Prostate gland (tissue), 2 donors: ENCODE results near the gene KCNE5. TPM values are rescaled to one million over a fixed set of nuclear protein-coding genes. Genes with fewer than 3 reads are reported as not detected.
"Not testable (repeated sequence)": the region's sequence is repeated elsewhere in the genome, so short reads cannot be mapped to it uniquely, and the experiment has no call there.

Experiments
- DNase-seq: peaks from one replicate; pipeline ENCODE4 v3.0.0-alpha.2; 2019; ENCODE audit warnings: low spot score
- H3K27ac ChIP-seq, 2 donors: fragments of 200-600 bp; sonication (generic); 2 replicates each; pipeline ENCODE4 v1.5.1; 2017 to 2019
- H3K27me3 ChIP-seq: fragments of 200-600 bp; sonication (generic); replicated peaks from 2 replicates; pipeline ENCODE4 v1.5.1; 2019; ENCODE audit not compliant: insufficient read depth
- H3K36me3 ChIP-seq, 2 donors: fragments of 200-600 bp; sonication (generic); 1 replicate in 1 of 2; 2 replicates in 1 of 2; pipeline versions ENCODE4 v1.5.1 to v1.8.1; 2017 to 2019
- H3K4me1 ChIP-seq: fragments of 200-600 bp; sonication (generic); replicated peaks from 2 replicates; pipeline ENCODE4 v1.5.1; 2019
- H3K4me3 ChIP-seq, 2 donors: fragments of 200-600 bp; sonication (generic); 2 replicates each; pipeline ENCODE4 v1.5.1; 2017 to 2019
- H3K9me3 ChIP-seq: fragments of 200-600 bp; sonication (generic); 2 replicates; pipeline ENCODE4 v1.5.1; 2017
- POLR2A ChIP-seq: fragments of 450-650 bp; IDR thresholded peaks from one replicate; pipeline ENCODE4 v1.6.1; 2016; ENCODE audit warnings: antibody characterized with exemption, mild to moderate bottlenecking
- POLR2AphosphoS5 ChIP-seq: sonication (generic); formaldehyde crosslinking; IDR thresholded peaks from one replicate; pipeline ENCODE4 v1.6.1; 2017; ENCODE audit warnings: antibody characterized with exemption
- WGBS: methylation state at CpG from one replicate; pipeline ENCODE4 v1.1.5; 2018; 5-methylcytosine and 5-hydroxymethylcytosine counted together
- intact Hi-C: fragments of 100-400 bp; cut with DNase I; formaldehyde crosslinking; loops from one replicate; pipeline ENCODE4 v1.14.2; 2022
- total RNA-seq, 2 donors: library from RNA; depleted of rRNA; stranded (reverse); fragments of >200 nt; gene quantifications; one replicate each; pipeline ENCODE4 v1.1.0, GENCODE V29; 2016
- TF ChIP-seq, protein P1 (sequence below), 4 experiments: fragments of 200-600 bp in 2 of 4; fragments of 450-650 bp in 2 of 4; sonication (generic) in 2 of 4; IDR thresholded peaks; 1 replicate in 3 of 4; 2 replicates in 1 of 4; pipeline ENCODE4 v1.5.1; 2016 to 2019; ENCODE audit warnings: antibody characterized with exemption in 4 of 4, mild to moderate bottlenecking in 2 of 4, moderate library complexity in 2 of 4

KCNE5 gene, protein sequence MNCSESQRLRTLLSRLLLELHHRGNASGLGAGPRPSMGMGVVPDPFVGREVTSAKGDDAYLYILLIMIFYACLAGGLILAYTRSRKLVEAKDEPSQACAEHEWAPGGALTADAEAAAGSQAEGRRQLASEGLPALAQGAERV
- total RNA-seq, result not detected

DNA sequence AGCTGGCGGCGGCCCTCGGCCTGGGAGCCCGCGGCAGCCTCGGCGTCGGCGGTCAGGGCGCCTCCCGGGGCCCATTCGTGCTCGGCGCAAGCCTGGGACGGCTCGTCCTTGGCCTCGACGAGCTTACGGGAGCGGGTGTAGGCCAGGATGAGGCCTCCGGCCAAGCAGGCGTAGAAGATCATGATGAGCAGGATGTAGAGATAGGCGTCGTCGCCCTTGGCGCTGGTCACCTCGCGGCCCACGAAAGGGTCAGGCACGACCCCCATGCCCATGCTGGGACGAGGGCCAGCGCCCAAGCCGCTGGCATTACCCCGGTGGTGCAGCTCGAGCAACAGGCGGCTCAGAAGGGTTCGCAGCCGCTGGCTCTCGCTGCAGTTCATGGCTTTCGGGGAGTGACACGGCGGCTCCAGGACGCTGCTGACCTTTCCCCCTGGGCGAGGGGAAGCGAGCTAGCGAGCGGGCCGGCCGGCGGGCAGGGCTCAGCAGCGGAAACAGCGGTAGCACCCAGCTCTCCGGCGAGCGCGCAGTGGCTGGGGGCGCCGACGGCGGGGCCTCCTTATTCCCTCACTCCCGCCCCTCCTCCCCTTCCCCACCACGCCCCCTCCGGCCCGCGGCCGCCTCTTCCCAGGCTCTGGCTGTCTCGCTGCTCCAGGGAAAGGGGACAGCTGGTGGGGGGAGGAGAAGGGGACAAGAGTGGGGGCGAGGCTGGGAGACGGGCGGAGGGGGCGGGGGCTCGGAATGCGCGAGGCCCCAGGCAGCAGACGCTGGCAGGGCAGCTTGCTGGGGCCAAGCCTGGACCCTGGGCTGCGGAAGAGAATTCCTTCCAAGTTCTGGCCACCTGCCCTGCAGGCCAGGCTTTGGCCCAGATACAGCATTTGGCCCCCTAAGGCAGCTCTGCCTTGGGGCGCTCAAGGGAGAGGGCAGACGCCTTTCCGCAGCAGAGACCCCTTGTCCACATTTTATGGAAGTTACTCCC is at the start of gene KCNE5:
TSS of gene KCNE5 (minus strand) at position 532 of the 976 bp plus-strand sequence. CDS start at position 380, 152 bp downstream.
- H3K27me3 ChIP-seq, result no peaks in the 10 kb centered on the region
- no peaks in the 10 kb centered on the region for H3K36me3 ChIP-seq
- no peaks in the 10 kb centered on the region for H3K9me3 ChIP-seq
- no peaks in the 10 kb centered on the region for H3K4me1 ChIP-seq
- H3K4me3 ChIP-seq, result no peak within 1 kb of the TSS
- DNase-seq, result no peak
- TF ChIP-seq, protein P1, sequence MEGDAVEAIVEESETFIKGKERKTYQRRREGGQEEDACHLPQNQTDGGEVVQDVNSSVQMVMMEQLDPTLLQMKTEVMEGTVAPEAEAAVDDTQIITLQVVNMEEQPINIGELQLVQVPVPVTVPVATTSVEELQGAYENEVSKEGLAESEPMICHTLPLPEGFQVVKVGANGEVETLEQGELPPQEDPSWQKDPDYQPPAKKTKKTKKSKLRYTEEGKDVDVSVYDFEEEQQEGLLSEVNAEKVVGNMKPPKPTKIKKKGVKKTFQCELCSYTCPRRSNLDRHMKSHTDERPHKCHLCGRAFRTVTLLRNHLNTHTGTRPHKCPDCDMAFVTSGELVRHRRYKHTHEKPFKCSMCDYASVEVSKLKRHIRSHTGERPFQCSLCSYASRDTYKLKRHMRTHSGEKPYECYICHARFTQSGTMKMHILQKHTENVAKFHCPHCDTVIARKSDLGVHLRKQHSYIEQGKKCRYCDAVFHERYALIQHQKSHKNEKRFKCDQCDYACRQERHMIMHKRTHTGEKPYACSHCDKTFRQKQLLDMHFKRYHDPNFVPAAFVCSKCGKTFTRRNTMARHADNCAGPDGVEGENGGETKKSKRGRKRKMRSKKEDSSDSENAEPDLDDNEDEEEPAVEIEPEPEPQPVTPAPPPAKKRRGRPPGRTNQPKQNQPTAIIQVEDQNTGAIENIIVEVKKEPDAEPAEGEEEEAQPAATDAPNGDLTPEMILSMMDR (IDR thresholded peaks at IDR 0.05), result no peak
- TF ChIP-seq POLR2A (no peak), POLR2AphosphoS5 (no peak)
- WGBS, result 43% methylated on average over 32 of the region's 79 CpGs
- intact Hi-C loops, result no loop called here
- no peak within 1 kb of the TSS for H3K27ac ChIP-seq

DNA sequence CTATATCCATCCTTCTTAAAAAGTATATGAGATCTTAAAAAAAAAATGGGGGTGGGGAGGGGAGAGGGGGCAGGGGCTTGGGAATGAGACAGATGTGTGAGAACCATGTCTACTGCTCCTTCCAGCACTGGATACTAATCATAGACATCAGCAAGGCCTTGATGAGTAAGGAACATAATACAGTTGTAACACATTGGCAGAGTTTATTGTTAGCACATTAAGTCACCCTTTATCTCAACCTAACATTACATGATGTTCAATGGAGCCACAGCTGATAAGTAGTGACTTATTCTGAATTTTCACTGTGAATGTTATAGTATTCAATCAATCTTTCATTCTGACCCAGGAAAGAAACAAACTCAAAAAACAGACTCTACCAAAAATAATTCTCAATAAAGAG is 47.3 kb upstream of the KCNE5 start:
- TF ChIP-seq POLR2AphosphoS5 (no peak), POLR2A (no peak)
- TF ChIP-seq, protein P1 (IDR thresholded peaks at IDR 0.05), result no peak
- H3K9me3 ChIP-seq, result no peaks in the 10 kb centered on the region
- H3K4me3 ChIP-seq, result no peak overlapping the region
- intact Hi-C loops, result no loop called here
- no peak overlapping the region for H3K27ac ChIP-seq
- no peak for DNase-seq
- no peaks in the 10 kb centered on the region for H3K4me1 ChIP-seq
- no peaks in the 10 kb centered on the region for H3K36me3 ChIP-seq
- no peaks in the 10 kb centered on the region for H3K27me3 ChIP-seq

DNA sequence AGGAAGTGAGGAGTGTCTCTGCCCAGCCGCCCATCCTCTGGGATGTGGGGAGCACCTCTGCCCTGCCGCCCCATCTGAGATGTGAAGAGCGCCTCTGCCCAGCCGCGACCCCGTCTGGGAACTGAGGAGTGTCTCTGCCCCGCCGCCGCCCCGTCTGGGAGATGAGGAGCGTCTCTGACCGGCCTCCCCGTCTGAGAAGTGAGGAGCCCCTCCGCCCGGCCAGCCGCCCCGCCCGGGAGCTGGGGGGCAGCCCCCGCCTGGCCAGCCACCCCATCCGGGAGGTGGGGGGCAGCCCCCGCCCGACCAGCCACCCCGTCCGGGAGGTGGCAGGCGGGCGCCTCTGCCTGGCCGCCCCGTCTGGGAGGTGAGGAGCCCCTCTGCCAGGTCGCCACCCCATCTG is 46.2 kb upstream of the KCNE5 start:
- H3K9me3 ChIP-seq, H3K27me3 ChIP-seq, H3K36me3 ChIP-seq, H3K27ac ChIP-seq, H3K4me1 ChIP-seq, DNase-seq, intact Hi-C loops, H3K4me3 ChIP-seq: not testable (repeated sequence)
- WGBS, result over 99% methylated on average over 17 of the region's 29 CpGs

DNA sequence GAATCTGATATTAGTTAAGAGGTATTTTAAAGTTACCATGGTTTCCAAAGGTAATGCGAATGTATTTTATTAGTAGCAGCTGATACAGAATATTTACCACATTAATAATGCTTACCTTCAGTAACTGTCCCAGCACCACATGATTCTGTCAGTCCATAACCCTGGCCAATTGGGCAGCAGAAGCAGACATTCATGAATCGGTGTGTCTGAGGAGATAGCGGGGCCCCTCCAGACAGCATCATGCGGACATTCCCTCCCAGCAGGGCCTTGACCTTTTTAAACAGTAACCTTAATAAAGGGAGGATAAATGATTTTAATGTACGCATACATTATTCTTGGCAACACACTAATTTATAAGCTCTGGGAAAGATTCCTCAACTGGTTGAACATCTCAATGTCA is 43.0 kb upstream of the KCNE5 start:
- no peaks in the 10 kb centered on the region for H3K9me3 ChIP-seq
- no peaks in the 10 kb centered on the region for H3K27me3 ChIP-seq
- H3K27ac ChIP-seq, result no peak overlapping the region
- intact Hi-C loops, result no loop called here
- no peak overlapping the region for H3K4me3 ChIP-seq
- no peaks in the 10 kb centered on the region for H3K4me1 ChIP-seq
- DNase-seq, result no peak
- WGBS, result 75% methylated on average over 5 of the region's 5 CpGs
- TF ChIP-seq, protein P1 (IDR thresholded peaks at IDR 0.05), result no peak
- TF ChIP-seq POLR2AphosphoS5 (no peak), POLR2A (no peak)
- H3K36me3 ChIP-seq, result no peaks in the 10 kb centered on the region

DNA sequence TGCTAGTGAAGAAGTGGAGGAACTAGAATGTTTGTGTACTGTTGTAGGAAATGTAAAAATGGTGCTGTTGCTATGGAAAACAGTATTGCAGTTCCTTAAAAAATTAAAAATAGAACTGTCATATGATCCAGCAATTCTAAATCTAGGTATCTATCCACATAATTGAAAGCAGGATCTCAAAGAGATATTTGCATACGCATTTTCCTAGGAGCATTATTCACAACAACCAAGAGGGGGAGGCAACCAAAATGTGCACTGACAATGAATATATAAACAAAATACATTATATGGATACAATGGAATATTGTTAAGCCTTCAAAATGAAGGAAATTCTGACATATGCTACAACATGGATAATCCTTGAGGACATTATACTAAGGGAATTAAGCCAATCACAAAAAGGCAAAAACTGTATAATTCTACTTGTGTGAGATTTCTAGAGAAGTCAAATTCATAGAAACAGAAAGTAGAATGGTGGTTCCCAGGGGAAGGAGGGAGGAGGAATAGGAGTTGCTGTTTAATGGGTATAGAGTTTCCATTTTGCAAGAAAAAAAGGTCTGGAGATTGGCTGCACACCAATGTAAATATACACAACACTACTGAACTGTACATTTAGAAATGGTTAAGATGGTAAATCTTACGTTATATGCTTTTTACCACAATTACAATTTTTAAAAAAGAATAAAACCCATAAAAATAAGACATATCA is 35.6 kb upstream of the KCNE5 start:
- Histone ChIP-seq H3K4me3 (no peak overlapping the region), H3K4me1 (no peaks in the 10 kb centered on the region), H3K36me3 (no peaks in the 10 kb centered on the region), H3K27ac (no peak overlapping the region), H3K27me3 (no peaks in the 10 kb centered on the region), H3K9me3 (no peaks in the 10 kb centered on the region)
- intact Hi-C loops, result no loop called here
- TF ChIP-seq POLR2A (no peak), POLR2AphosphoS5 (no peak)
- TF ChIP-seq, protein P1 (IDR thresholded peaks at IDR 0.05), result no peak
- WGBS, result 81% methylated on average over 2 of the region's 2 CpGs
- no peak for DNase-seq
